GM18498 (cell line): ENCODE results near the gene KRTAP5-2.
"Not testable (repeated sequence)": the region's sequence is repeated elsewhere in the genome, so short reads cannot be mapped to it uniquely, and the experiment has no call there.

Experiments
- ATAC-seq: cut with Tn5 transposase; IDR thresholded peaks from one replicate; pipeline ENCODE4 v1.9.1; 2021; ENCODE audit warnings: mild to moderate bottlenecking, moderate library complexity; ENCODE audit not compliant: unreplicated experiment

KRTAP5-2 gene

GRCh38 chr11:1597994-1598380 lies at the start of gene KRTAP5-2:
Gene KRTAP5-2 (minus strand): TSS chr11:1598294. CDS start chr11:1598250, 44 bp downstream.
- ATAC-seq, result no peak

- ATAC-seq, result not testable (repeated sequence)
These were observed 48.4 kb upstream of the KRTAP5-2 start for GRCh38 chr11:1646540-1646939.

- ATAC-seq, result no peak
These were observed 47.3 kb upstream of the KRTAP5-2 start for GRCh38 chr11:1645357-1645821.

GRCh38 chr11:1644601-1645356 lies 46.7 kb upstream of the KRTAP5-2 start:
- ATAC-seq, result no peak

GRCh38 chr11:1643146-1643690 lies 45.1 kb upstream of the KRTAP5-2 start:
- no peak for ATAC-seq

GRCh38 chr11:1642288-1643145 lies 44.4 kb upstream of the KRTAP5-2 start:
- no peak for ATAC-seq

GRCh38 chr11:1641096-1641495 lies 43.0 kb upstream of the KRTAP5-2 start:
- no peak for ATAC-seq

GRCh38 chr11:1640076-1640946 lies 42.2 kb upstream of the KRTAP5-2 start:
- ATAC-seq, result no peak

- no peak for ATAC-seq
These were observed 41.6 kb upstream of the KRTAP5-2 start for GRCh38 chr11:1639666-1640065.

- ATAC-seq, result no peak
These were observed 41.1 kb upstream of the KRTAP5-2 start for GRCh38 chr11:1639102-1639620.

GRCh38 chr11:1638344-1638743 lies 40.2 kb upstream of the KRTAP5-2 start:
- ATAC-seq, result no peak

- ATAC-seq, result no peak
These were observed 39.5 kb upstream of the KRTAP5-2 start for GRCh38 chr11:1637628-1638027.

GRCh38 chr11:1636291-1636950 lies 38.3 kb upstream of the KRTAP5-2 start:
- no peak for ATAC-seq

GRCh38 chr11:1633864-1634263 lies 35.8 kb upstream of the KRTAP5-2 start:
- ATAC-seq, result no peak

- no peak for ATAC-seq
These were observed 34.1 kb upstream of the KRTAP5-2 start for GRCh38 chr11:1632053-1632714.

- ATAC-seq, result no peak
These were observed 33.0 kb upstream of the KRTAP5-2 start for GRCh38 chr11:1631066-1631568.

- ATAC-seq, result no peak
These were observed 32.2 kb upstream of the KRTAP5-2 start for GRCh38 chr11:1630271-1630670.

GRCh38 chr11:1629326-1630185 lies 31.5 kb upstream of the KRTAP5-2 start, which contains the start of gene KRTAP5-5:
Gene KRTAP5-5 (plus strand): TSS chr11:1629775. CDS start chr11:1629841, 66 bp downstream.
- no peak for ATAC-seq
